Keratinocyte (primary cell): Measurements from ENCODE around the gene EPYC. TPM values are rescaled to one million over a fixed set of nuclear protein-coding genes. Genes with fewer than 3 reads are reported as not detected.
A peak's percentile ranks its signal among the peaks of the same experiment; 100 is the strongest.

Experiments
- DNase-seq: peaks from one replicate; pipeline ENCODE4 v3.0.0-alpha.2; 2011; ENCODE audit warnings: low read depth, missing footprints, low spot score
- FAIRE-seq: peaks from 2 replicates; lab custom pipeline; 2011; peaks lifted over from hg19 to GRCh38; lab: Jason Lieb, UNC
- H2AFZ ChIP-seq: 2 replicates; pipeline ENCODE4 v1.6.0; 2012; ENCODE audit warnings: low read length, control low read depth, inconsistent platforms; ENCODE audit not compliant: control insufficient read depth
- H3K27ac ChIP-seq: 2 replicates; pipeline ENCODE4 v1.5.1; 2011; ENCODE audit warnings: low read length; ENCODE audit not compliant: control insufficient read depth, insufficient read depth
- H3K27me3 ChIP-seq: 3 replicates; pipeline ENCODE4 v1.6.0; 2011; ENCODE audit warnings: low read length; ENCODE audit not compliant: control insufficient read depth, insufficient read depth; ENCODE audit errors: extremely low read depth
- H3K36me3 ChIP-seq, 2 experiments: 2 replicates in 1 of 2; 3 replicates in 1 of 2; pipeline ENCODE4 v1.5.1; 2011; ENCODE audit warnings: low read length in 2 of 2, mild to moderate bottlenecking in 1 of 2; ENCODE audit not compliant: control insufficient read depth in 2 of 2, insufficient read depth in 2 of 2; ENCODE audit errors: extremely low read depth in 1 of 2
- H3K4me1 ChIP-seq: 3 replicates; pipeline ENCODE4 v1.5.1; 2011; ENCODE audit warnings: low read length; ENCODE audit not compliant: control insufficient read depth, insufficient read depth; ENCODE audit errors: extremely low read depth
- H3K4me2 ChIP-seq: 3 replicates; pipeline ENCODE4 v1.6.0; 2011; ENCODE audit warnings: low read depth, low read length; ENCODE audit not compliant: control insufficient read depth, insufficient read depth; ENCODE audit errors: extremely low read depth
- H3K4me3 ChIP-seq, 3 experiments: fragments of 200-600 bp in 1 of 3; sonication (generic) in 1 of 3; 2 replicates in 2 of 3; 3 replicates in 1 of 3; pipeline ENCODE4 v1.5.1; 2011 to 2016; ENCODE audit warnings: low read length in 3 of 3, mild to moderate bottlenecking in 3 of 3, control low read depth in 2 of 3, inconsistent platforms in 1 of 3, low read depth in 1 of 3, mixed read lengths in 1 of 3, mixed run types in 1 of 3, moderate library complexity in 1 of 3; ENCODE audit not compliant: control insufficient read depth in 2 of 3, insufficient read depth in 2 of 3; ENCODE audit errors: extremely low read depth in 1 of 3
- H3K79me2 ChIP-seq: 2 replicates; pipeline ENCODE4 v1.6.0; 2012; ENCODE audit warnings: low read length; ENCODE audit not compliant: control insufficient read depth, insufficient read depth
- H3K9ac ChIP-seq: 3 replicates; pipeline ENCODE4 v1.6.0; 2011; ENCODE audit warnings: low read length; ENCODE audit not compliant: control insufficient read depth, insufficient read depth; ENCODE audit errors: extremely low read depth
- H3K9me1 ChIP-seq: 3 replicates; pipeline ENCODE4 v1.6.0; 2011; ENCODE audit warnings: low read length; ENCODE audit not compliant: control insufficient read depth, insufficient read depth; ENCODE audit errors: extremely low read depth
- H3K9me3 ChIP-seq: 2 replicates; pipeline ENCODE4 v1.5.1; 2012; ENCODE audit warnings: low read depth, low read length; ENCODE audit not compliant: control insufficient read depth
- H4K20me1 ChIP-seq: 3 replicates; pipeline ENCODE4 v1.6.0; 2011; ENCODE audit warnings: low read length; ENCODE audit not compliant: control insufficient read depth, insufficient read depth; ENCODE audit errors: extremely low read depth
- EZH2 ChIP-seq: IDR thresholded peaks from one replicate; pipeline ENCODE4 v1.6.1; 2012; ENCODE audit warnings: inconsistent platforms, mild to moderate bottlenecking, low read length, moderate library complexity
- dilution Hi-C: fragments of 300-500 bp; cut with MboI; formaldehyde crosslinking; loops from one replicate; pipeline ENCODE4 v1.7.0; 2020; ENCODE audit warnings: low sequenced_read_pairs; ENCODE audit not compliant: extremely low pct_ligation_motif_present
- polyA plus RNA-seq, 5 experiments: library from polyadenylated mRNA; depleted of rRNA in 3 of 5; stranded (reverse) in 3 of 5; stranded (forward) in 1 of 5; unstranded in 1 of 5; fragments of >200 nt; gene quantifications; 1 replicate in 1 of 5; 2 replicates in 3 of 5; 3 replicates in 1 of 5; pipeline versions ENCODE4 v1.2.1 to v1.2.3, GENCODE V29; 2011 to 2012; ENCODE audit warnings: missing spikeins in 2 of 5, low read depth in 1 of 5, low replicate concordance in 1 of 5
- TF ChIP-seq, protein P1 (sequence below), 3 experiments: IDR thresholded peaks in 1 of 3; conservative IDR thresholded peaks in 1 of 3; optimal IDR thresholded peaks in 1 of 3; 2 replicates in 2 of 3; 3 replicates in 1 of 3; pipeline versions ENCODE3 to v1.5.1; 2011; ENCODE audit warnings: low read length in 3 of 3, mild to moderate bottlenecking in 3 of 3, moderate library complexity in 2 of 3, control low read depth in 1 of 3, inconsistent platforms in 1 of 3; ENCODE audit not compliant: insufficient read depth in 2 of 3; ENCODE audit errors: extremely low read depth in 1 of 3

EPYC gene
- polyA plus RNA-seq, 1 donor (not counting 4 experiments of a cell fraction or from before 2014, with no cell fraction given), result not detected

DNA sequence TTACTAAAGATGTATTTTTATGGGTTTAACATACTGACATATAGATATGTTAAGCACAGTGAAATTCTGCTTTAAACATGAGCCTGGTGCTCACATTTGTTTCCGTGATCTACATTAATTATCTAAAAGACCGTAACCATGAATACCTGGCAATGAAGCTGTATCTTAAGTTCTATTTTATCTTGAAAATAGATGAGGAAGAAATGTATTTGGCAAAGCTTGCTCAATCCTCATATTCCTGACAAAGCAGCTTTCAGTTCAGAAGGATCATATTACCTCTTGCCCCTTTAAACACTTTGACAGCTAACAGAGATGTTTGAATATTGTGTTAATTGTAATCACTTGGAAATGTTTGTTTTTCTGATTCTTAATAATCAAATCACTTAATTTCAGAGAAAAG, 9.8 kb downstream of the EPYC start:
- H3K27me3 ChIP-seq, result no peaks in the 10 kb centered on the region
- H3K79me2 ChIP-seq, result no peaks in the 10 kb centered on the region
- H2AFZ ChIP-seq, result peak overlapping the region; percentile 10
- dilution Hi-C loops, result loop anchor here (25.0 kb wide), 1 partner anchor 342 kb away; no protein-coding TSS in a partner anchor
- no peaks in the 10 kb centered on the region for H3K9me1 ChIP-seq
- no peak overlapping the region for H3K4me3 ChIP-seq
- H4K20me1 ChIP-seq, result no peaks in the 10 kb centered on the region
- no peak overlapping the region for H3K9ac ChIP-seq
- TF ChIP-seq, protein P1, sequence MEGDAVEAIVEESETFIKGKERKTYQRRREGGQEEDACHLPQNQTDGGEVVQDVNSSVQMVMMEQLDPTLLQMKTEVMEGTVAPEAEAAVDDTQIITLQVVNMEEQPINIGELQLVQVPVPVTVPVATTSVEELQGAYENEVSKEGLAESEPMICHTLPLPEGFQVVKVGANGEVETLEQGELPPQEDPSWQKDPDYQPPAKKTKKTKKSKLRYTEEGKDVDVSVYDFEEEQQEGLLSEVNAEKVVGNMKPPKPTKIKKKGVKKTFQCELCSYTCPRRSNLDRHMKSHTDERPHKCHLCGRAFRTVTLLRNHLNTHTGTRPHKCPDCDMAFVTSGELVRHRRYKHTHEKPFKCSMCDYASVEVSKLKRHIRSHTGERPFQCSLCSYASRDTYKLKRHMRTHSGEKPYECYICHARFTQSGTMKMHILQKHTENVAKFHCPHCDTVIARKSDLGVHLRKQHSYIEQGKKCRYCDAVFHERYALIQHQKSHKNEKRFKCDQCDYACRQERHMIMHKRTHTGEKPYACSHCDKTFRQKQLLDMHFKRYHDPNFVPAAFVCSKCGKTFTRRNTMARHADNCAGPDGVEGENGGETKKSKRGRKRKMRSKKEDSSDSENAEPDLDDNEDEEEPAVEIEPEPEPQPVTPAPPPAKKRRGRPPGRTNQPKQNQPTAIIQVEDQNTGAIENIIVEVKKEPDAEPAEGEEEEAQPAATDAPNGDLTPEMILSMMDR (optimal IDR thresholded peaks at IDR 0.05 in 1 of 3, IDR thresholded peaks at IDR 0.05 in 1 of 3, conservative IDR thresholded peaks at IDR 0.05 in 1 of 3; ENCODE audit: extremely low read depth in 1 of 3, insufficient read depth in 2 of 3, low read length in 3 of 3), result no peak
- no peak for TF ChIP-seq EZH2
- no peaks in the 10 kb centered on the region for H3K9me3 ChIP-seq
- H3K4me1 ChIP-seq, result no peaks in the 10 kb centered on the region
- no peak for DNase-seq
- FAIRE-seq, result no peak
- H3K4me2 ChIP-seq, result no peak overlapping the region
- H3K36me3 ChIP-seq, result no peaks in the 10 kb centered on the region
- H3K27ac ChIP-seq, result no peak overlapping the region

DNA sequence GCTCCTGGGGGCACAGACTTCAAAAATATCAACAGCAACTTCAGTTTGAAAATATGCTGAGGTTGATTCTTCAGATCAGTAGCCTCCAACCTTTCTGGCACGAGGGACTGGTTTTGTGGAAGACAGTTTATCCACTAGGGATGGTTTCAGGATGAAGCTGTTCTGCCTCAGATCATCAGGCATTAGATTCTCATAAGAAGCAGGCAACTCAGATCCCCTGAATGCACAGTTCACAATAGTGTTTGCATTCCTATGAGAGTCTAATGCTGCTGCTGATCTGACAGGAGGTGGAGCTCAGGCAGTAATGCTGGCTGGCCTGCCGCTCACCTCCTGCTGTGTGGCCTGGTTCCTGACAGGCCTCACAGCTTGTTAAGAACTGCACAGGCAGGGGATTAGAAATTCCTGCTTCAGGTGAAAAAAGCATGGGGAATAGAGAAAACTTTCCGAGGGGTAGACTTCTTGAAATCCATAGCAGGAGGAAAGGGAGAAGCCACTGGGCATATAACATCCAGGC, 12.8 kb downstream of the EPYC start:
- no peak overlapping the region for H2AFZ ChIP-seq
- H3K9ac ChIP-seq, result no peak overlapping the region
- H3K4me2 ChIP-seq, result no peak overlapping the region
- no peaks in the 10 kb centered on the region for H3K9me1 ChIP-seq
- H3K27ac ChIP-seq, result no peak overlapping the region
- H3K79me2 ChIP-seq, result no peaks in the 10 kb centered on the region
- no peak overlapping the region for H3K4me3 ChIP-seq
- H3K9me3 ChIP-seq, result no peaks in the 10 kb centered on the region
- dilution Hi-C loops, result loop anchor here (25.0 kb wide), 1 partner anchor 345 kb away; no protein-coding TSS in a partner anchor
- H4K20me1 ChIP-seq, result no peaks in the 10 kb centered on the region
- no peak for DNase-seq
- no peaks in the 10 kb centered on the region for H3K4me1 ChIP-seq
- TF ChIP-seq, protein P1 (optimal IDR thresholded peaks at IDR 0.05 in 1 of 3, IDR thresholded peaks at IDR 0.05 in 1 of 3, conservative IDR thresholded peaks at IDR 0.05 in 1 of 3; ENCODE audit: extremely low read depth in 1 of 3, insufficient read depth in 2 of 3, low read length in 3 of 3), result no peak
- TF ChIP-seq EZH2, result no peak
- no peaks in the 10 kb centered on the region for H3K36me3 ChIP-seq
- FAIRE-seq, result no peak
- H3K27me3 ChIP-seq, result no peaks in the 10 kb centered on the region
